HG02884 (cell line): Measurements from ENCODE around the gene KLHL5.
"Not testable (repeated sequence)": the region's sequence is repeated elsewhere in the genome, so short reads cannot be mapped to it uniquely, and the experiment has no call there.

Source experiments
- ATAC-seq: cut with Tn5 transposase; IDR thresholded peaks from one replicate; pipeline ENCODE4 v1.9.1; 2021; ENCODE audit warnings: mild to moderate bottlenecking, moderate library complexity; ENCODE audit not compliant: unreplicated experiment

Gene KLHL5

GRCh38 chr4:39062094-39062769 lies at the start of gene KLHL5:
KLHL5 (plus strand) TSS chr4:39062232; CDS start chr4:39062653, 421 bp downstream.
- no peak for ATAC-seq

- no peak for ATAC-seq
Observed at GRCh38 chr4:39014028-39014427, 48.0 kb upstream of the KLHL5 start.

- ATAC-seq = no peak
Observed at GRCh38 chr4:39020130-39020529, 41.9 kb upstream of the KLHL5 start.

- no peak for ATAC-seq
Observed at GRCh38 chr4:39021631-39022030, 40.4 kb upstream of the KLHL5 start.

GRCh38 chr4:39022241-39022640 lies 39.8 kb upstream of the KLHL5 start:
- no peak for ATAC-seq

- ATAC-seq = no peak
Observed at GRCh38 chr4:39023059-39023458, 39.0 kb upstream of the KLHL5 start.

GRCh38 chr4:39024311-39024865 lies 37.6 kb upstream of the KLHL5 start:
- no peak for ATAC-seq

- no peak for ATAC-seq
Observed at GRCh38 chr4:39025552-39026085, 36.4 kb upstream of the KLHL5 start.

GRCh38 chr4:39026096-39026495 lies 35.9 kb upstream of the KLHL5 start:
- ATAC-seq = no peak

GRCh38 chr4:39029752-39030694 lies 32.0 kb upstream of the KLHL5 start:
- ATAC-seq = no peak

- no peak for ATAC-seq
Observed at GRCh38 chr4:39030725-39031124, 31.3 kb upstream of the KLHL5 start.

GRCh38 chr4:39031590-39032020 lies 30.4 kb upstream of the KLHL5 start:
- ATAC-seq = not testable (repeated sequence)

GRCh38 chr4:39032218-39033085 lies 29.6 kb upstream of the KLHL5 start, which contains the start of gene TMEM156:
TMEM156 (minus strand) TSS chr4:39032409; CDS start chr4:39032313, 96 bp downstream.
- peak; percentile 71 for ATAC-seq

GRCh38 chr4:39036172-39036571 lies 25.9 kb upstream of the KLHL5 start:
- ATAC-seq = no peak

- ATAC-seq = no peak
Observed at GRCh38 chr4:39037491-39037825, 24.6 kb upstream of the KLHL5 start.

- no peak for ATAC-seq
Observed at GRCh38 chr4:39037941-39038340, 24.1 kb upstream of the KLHL5 start.

- no peak for ATAC-seq
Observed at GRCh38 chr4:39039108-39039507, 22.9 kb upstream of the KLHL5 start.

- no peak for ATAC-seq
Observed at GRCh38 chr4:39042366-39042765, 19.7 kb upstream of the KLHL5 start.

- ATAC-seq = no peak
Observed at GRCh38 chr4:39043058-39043860, 18.8 kb upstream of the KLHL5 start.
